GM18909 (cell line): ENCODE results near the gene BAZ2B.
A peak's percentile ranks its signal among the peaks of the same experiment; 100 is the strongest.

Experiments used
- ATAC-seq: cut with Tn5 transposase; IDR thresholded peaks from one replicate; pipeline ENCODE4 v1.9.1; 2021; ENCODE audit warnings: mild to moderate bottlenecking; ENCODE audit not compliant: unreplicated experiment, poor library complexity

The BAZ2B gene

DNA sequence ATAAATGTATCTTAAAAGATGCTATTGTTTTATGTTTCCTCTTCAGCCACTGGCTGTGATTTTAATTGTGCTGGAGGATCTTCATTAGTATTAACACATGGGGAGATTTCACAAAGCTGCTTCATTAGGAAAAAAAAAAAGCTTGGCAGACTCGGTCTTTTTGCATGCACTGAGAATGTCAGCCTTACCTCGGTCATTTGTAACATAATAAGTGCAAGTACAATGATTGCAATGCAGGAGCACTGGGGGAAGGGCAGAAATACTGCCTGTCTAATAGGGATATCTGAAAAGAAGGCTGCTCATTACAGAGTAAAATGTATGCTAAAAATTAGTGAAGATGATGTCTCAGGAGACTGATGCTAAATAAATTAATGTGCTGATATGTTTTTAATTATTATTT, 1.3 kb upstream of the BAZ2B start:
- no peak for ATAC-seq

DNA sequence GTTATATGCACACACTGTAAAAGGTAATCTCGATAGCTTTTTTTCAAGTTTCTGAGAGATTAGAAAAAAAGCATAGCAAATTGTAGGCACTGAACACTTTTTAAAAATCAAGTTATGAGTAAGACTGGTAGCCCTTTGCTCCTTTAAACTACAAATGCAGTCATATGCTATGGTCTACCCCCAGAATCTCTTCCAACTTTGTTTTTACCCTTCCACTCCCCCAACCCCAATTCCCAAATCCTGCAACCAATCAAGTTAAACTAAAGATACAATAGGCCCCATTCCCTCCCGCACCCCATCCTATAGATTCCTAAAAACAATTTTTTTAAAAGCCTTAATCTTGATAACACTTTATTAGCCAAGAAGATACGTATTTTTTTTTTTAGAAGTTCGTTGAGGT, 752 bp upstream of the BAZ2B start:
- no peak for ATAC-seq

DNA sequence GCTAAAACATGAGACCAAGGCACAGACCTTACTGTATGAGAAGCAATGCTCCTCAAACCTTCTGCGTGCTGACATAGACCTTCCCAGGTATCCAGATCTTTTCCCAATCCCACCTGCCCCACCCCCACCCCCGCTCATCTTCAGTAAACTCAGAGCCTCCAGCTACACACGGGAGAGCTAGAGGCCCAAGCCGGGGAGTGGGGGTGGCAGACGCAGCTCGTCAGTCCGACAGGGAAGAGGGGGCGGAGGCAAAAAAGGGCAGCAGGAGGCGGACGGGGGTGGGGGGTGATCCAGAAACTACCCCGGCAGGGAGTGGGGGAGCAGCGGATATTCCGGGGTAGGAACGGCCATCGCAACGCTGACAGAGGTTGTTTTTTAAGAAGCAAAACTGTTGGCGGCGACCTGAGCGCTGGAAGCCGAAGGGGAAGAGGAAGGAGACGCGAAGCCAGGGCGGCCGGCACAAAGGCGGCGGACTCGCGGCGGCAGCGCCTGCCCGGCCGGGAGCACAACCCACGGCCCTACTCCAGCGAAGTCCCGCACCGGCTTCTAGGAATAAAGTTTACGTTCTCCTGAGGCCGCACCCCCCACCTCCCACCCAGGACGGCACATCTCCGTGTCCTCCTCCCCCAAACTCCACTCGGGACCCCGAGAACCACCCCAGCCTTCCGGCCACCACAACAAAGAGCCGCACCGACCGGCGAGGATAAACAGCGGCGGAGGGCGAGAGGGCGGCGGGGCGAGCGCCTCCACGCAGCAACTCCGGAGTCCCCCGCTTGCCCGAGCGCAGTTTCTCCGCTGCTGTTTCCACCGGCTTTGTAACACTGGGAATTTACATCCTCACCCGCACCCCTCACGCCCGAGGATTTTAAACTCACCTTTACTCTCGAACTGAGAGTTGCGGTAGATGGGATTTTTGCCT, 722 bp downstream of the BAZ2B start:
- peak; percentile 69 for ATAC-seq

DNA sequence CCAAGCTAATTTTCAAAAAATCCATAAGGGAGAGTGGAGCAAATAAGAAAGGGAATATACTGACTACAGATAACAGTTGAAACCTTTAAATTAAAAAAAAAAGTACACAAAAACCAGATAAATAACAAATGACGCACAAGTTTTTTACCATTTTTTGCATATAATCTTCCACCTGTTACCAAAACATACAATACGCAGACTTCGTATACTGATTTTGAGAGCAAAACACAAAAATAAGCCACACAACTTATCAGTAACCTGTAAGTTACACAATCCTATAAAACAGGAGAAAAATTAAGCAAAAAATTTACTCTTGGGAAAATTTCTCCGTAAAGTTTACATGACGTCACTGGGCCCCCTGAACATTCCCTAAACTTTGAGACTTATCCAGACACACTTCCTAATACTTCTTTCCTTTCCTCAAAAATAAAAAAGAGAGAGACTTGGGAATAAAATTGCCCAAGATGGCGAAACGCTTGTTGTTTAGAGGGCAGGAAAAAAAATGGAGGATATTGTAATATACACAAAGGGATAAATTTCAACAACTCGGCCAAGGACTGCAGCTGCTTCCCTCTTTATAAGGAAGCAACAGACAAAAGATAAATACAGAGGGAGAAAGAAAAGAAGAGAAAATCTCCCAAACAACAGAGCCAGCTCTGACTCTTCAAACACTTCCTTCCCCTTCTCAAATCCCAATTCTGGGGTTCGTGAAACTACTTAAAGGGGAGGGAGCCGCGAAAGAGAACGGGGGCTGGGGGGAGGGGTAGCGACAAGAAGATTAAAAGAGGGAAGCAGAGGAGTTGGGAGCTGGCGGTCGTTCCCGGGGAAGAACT, 1.6 kb downstream of the BAZ2B start:
- ATAC-seq: no peak

DNA sequence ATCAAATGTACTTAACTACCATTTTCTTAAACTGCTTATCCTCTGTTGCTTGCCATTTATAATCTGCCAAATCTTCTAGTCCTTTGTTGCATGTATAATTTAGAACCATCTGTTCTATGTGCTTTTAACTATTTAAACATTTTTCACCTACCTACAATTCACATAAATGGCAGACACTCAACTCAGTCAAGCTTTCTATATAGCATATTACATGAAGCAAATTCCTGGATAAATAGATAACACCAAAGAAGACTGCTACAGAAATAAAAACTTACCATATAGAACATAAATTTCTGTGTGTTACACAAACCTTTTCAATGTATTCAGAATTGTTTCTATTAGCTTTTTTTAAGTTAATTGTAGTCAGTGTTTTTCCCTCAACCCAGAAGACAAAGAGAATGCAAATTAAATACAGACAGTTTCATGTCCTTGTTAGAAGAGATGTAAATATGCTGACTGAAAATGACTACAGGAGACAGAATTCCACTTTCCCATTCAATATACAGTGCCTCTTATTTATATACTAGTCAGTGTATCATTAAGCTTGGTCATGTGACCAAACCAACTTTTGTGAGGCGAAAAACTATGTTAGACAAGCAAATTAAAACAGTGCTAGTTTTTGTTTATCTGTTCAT, 2.6 kb downstream of the BAZ2B start:
- ATAC-seq: no peak

DNA sequence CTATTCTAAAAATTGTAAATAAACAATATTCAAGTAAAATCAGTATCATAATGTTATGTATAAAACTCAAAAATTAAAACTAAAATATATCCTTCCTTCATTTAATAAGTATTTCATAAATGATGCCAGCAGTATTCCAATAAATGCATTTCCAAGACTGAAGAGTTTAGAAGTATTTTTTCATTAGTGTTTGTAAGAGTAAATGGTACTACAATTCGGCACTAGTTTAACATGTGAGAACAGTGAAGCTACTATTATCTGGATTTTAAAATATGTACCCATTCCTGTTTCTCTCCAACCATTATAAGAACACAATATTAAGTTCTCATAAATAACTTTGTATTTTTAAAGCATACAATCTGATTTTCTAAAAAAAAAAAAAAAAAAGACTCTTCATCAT, 3.3 kb downstream of the BAZ2B start:
- no peak for ATAC-seq

DNA sequence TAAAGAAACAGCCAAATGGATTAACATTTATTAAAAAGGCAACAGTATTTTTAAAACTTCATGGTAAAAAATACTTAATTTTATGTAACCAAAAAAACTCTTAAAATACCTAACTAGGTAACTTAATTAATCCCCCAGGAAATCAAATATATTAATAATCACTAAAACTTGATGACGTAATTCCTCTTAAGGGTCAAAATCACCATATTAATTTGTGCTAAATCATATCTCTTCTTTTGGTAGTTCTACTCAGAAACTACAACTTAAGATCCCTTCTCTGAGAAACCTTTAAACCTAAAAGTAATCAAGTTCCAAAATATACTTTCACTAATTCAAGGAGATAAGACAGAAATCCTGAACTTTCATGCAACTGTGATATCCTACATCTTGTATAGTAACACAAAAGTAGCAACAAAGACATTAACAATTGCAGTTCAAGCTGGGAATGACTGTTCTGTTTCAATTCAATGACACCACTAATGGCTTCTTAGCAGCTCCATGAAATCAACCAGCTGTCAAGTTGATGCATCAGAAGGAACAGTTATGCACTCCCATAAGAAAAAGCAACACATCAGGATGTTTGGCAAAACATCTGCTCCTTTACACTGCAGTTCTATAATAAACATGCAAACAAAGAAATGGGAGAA, 4.0 kb downstream of the BAZ2B start:
- no peak for ATAC-seq

DNA sequence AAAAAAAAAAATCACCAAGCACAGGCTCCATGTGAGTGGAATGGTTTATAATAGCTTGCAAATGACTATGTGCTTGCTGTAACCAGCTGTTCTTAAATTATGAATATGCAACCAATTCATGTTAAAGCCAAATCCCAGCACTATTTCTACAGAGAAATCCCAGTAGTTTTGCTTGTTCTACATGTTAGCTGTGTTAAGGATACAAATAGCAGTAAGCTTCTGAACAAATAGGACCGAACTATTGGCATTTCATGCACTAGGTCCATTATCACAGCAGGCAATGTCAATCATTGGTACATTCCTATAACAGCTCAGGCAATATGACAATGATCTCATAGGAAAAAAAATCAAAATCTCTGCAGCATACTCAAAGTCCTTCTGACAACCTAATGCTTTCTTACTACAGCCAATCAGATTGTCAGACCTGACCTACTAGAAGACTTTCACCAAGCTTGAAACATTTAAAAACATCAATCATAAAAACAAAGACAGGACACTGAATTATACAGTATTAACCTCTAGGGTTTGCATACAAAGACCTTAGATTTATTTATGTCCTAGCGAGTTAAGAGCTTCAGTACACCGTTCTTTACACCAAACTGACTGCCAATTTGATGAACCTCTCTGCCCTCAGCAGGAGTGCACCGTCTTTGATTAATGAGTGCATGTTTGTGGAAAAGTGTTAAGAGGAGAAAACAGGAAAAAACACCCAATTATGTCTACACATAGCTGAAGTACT, 6.4 kb downstream of the BAZ2B start:
- no peak for ATAC-seq

DNA sequence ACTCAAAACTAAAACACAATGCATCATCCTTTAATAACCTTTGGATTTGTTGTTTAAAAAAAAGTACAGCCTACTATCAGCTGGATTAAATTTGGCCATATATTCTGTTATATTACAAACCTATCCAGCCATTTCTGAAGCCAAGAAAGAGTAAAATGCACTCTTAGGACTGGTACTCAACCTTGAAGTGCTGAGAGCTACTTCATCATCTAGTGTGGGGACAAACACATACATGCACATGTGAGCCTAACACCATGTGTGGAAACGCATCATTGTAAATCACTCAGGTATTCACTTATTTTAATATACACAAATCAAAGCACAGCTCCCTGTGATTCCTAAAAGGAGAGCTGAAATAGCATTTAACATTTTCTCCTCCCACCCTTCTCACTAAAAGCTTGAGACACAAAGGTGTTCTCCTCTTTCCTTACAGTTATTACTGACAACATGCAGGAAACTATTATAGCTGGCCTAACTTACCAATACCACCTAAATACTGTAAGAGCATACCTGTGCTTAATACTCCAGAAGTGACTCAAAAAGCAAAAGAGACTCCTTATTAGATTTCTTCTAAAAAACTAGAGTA, 7.5 kb downstream of the BAZ2B start:
- no peak for ATAC-seq

DNA sequence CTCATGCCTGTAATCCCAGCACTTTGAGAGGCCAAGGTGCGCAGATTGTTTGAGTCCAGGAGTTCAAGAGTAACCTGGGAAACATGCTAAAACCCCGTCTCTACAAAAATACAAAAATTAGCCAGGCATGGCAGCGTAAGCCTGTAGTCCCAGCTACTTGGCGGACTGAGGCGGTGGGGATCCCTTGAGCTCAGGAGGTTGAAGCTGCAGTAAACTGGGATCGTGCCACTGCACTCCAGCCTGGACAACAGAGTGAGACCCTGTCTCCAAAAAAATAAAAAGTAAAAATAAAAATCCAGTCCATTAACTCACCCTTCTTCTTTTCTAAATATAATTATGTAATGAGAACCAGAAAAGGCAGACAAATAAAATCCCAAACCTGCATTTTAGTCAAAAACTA, 8.2 kb downstream of the BAZ2B start:
- ATAC-seq: no peak

DNA sequence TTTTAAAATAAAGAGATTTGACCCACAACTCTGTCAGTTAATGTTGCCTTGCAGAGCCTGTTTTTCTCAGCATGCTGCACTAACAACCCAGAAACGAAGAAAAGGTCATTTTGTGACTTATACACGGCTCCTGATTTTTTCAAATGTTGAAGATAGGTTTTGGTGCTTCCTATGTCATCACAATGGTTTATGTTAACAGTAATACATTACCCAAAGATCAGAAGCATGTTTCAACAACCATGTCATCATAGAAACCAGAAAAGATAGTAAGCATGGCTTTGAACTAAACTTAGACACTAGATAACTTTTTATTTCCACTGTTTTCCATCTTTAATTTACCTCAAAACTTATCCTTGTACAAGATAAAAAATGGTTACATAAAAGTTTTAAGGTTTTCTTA, 10.1 kb downstream of the BAZ2B start:
- ATAC-seq: no peak

DNA sequence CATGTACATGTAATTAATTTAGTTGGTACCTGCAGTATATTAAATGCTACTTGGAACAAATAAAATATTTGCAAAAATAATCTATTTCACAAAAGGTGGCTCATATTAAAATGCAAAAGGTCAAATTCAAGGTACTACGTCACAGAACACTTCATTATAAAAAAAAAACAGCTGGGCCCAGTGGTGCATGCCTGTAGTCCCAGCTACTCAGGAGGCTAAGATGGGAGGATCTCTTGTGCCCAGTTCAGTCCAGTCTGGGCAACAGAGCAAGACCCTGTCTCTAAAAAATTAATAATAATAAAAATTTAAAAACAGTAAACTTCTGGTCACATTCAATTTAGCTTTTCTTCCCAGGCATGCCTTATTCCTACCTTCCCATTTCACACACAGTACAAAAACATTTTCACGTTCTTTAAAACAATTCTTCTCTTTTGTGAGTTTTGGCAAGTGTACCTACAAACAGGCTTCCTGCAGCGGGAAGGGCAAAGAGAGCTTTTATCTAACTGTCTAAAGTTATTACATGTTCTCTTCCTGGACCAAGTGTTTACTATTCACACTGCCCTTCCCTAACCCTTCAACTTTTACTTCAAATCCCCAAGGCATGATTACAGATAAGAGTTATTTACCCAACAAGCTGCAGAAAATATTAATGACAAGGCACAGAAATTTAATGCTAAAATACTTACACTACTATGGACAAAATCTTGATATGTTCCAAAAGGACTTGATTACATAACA, 10.7 kb downstream of the BAZ2B start:
- no peak for ATAC-seq

DNA sequence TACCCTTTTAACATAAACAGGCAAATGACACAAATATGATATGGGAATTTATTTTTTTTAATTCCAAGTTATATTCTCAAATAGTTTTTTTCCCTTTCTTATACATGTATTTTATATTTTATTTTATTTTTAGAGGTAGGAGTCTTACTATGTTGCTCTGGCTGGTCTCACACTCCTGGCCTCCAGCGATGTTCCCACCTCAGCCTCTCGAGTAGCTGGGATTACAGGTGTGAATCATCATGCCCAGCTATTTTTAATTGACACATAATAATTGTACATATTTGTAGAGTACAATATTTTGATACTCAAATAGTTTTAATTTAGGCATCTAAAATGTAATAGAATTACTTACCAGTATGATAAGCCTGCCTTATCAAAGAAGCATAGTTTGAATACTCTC, 12.2 kb downstream of the BAZ2B start:
- ATAC-seq: no peak

DNA sequence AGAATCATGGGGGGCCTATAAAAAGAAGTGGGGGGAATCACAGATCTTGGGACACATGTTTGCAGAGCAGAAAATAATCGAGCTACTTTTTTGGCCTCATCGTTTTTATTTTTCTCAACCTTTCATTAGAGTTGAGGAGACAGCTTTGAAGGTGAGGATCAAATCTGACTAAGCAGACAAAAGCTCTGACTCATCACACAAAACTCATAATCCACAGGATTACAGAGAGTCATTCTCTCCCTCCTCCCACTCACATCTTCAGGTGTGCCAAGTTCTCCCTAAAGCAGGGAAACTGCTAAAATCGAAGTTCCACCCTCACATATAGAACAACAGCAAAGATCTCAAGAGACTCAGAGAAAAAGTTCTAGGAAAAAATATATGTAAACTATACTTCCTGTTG, 15.6 kb downstream of the BAZ2B start:
- ATAC-seq: no peak

DNA sequence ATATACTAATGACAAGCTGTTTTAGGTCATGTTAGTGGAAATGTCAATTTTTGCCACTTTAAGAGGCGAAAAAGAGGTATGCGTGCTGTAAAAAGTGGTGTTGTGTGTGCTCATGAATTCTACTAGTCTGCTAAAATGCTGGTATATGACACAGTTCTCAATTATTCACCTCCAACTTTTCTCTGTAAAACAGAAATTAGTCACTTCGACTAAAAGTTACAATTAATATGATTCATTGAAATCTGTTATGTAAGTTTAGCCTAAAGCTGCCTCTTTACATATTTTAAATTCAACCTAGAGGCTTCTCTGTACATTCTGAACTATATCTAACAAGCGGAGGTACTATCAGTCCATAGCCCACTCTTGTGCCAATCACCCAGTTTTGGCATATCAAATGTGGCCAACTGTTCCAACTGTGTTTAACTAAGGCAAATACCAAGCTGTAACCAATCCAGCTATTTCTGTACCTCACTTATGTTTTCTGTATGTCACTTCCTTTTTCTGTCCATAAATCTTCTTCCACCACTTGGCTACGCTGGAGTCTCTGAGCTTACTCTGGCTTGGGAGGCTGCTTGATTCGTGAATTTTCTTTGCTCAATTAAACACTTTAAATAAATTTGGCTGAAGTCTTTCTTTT, 20.8 kb downstream of the BAZ2B start:
- ATAC-seq: no peak

DNA sequence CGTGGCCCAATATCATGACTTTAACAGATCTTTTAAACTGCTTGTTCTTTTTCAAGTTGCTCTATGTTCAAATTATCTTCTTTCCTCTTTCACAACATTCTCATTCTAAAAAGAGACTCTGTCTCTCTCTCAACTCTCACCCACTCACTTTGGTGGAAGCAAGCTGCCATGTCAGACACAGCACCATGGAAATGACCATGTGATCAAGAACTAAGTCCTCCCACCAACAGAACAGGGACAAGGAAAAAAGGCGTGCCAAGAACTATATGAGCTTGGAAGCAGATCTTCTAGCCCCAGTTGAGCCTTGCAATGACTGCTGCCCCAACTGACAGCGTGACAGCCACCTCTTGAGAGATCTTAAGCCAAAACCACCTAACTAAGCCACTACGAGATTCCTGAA, 23.9 kb downstream of the BAZ2B start:
- ATAC-seq: no peak

DNA sequence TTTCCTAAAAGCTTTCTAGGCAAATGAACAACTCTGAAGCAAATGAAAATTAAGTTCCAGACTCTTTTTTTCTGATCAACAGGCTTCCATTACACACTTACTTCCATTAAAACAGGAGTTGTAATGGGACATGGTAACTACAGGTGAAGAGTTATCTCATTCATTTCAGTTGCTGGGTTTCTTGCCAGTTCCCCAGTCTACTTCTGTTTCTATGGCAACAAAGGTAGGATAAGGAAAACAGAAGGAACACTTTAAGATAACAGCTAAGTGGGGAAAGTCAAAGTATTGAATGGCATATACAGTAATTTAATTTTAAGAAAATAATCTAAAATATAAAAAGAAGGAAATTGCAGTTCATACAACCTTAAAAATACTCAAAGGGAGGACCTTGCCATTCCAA, 25.1 kb downstream of the BAZ2B start:
- ATAC-seq: no peak

DNA sequence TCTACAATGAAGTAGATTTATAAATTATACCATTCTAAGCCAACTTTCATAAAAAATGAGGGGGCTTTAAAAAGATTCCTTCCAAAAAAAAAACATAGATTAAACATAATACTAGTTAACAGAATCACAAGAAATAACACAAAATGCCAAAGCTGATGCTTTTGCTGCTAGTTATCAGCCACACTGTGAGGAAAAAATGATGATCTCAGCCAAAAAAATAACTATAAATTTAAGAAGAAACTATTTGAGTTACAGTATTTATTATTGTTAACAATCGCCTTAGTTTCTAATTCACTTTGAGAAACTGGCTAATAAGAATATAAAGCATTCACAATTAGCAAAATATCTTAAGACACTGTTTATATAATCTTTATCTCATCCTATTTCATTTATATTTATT, 27.1 kb downstream of the BAZ2B start:
- ATAC-seq: no peak
